Measurements from ENCODE around the gene IMMP2L. TPM values are rescaled to one million over a fixed set of nuclear protein-coding genes. Genes with fewer than 3 reads are reported as not detected.

The IMMP2L gene
- polyA plus RNA-seq, 1 donor (not counting 4 experiments of a cell fraction or from before 2014, with no cell fraction given) = 14.1 TPM

GRCh38 chr7:111239437-111239836 is 322.9 kb downstream of the IMMP2L start:
- Histone ChIP-seq H3K36me3 (ENCODE audit: control insufficient read depth in 2 of 2, extremely low read depth in 1 of 2, insufficient read depth in 2 of 2, low read length in 2 of 2) (no peaks in the 10 kb centered on the region), H3K9ac (ENCODE audit: control insufficient read depth, extremely low read depth, insufficient read depth, low read length) (no peak overlapping the region), H2AFZ (ENCODE audit: control insufficient read depth, low read length) (no peak overlapping the region), H3K27ac (ENCODE audit: control insufficient read depth, insufficient read depth, low read length) (no peak overlapping the region), H3K4me1 (ENCODE audit: control insufficient read depth, extremely low read depth, insufficient read depth, low read length) (no peaks in the 10 kb centered on the region), H4K20me1 (ENCODE audit: control insufficient read depth, extremely low read depth, insufficient read depth, low read length) (no peaks in the 10 kb centered on the region), H3K9me1 (ENCODE audit: control insufficient read depth, extremely low read depth, insufficient read depth, low read length) (peaks cover 2% of the 10 kb centered on the region), H3K9me3 (ENCODE audit: control insufficient read depth, low read depth, low read length) (no peaks in the 10 kb centered on the region), H3K27me3 (ENCODE audit: control insufficient read depth, extremely low read depth, insufficient read depth, low read length) (no peaks in the 10 kb centered on the region), H3K79me2 (ENCODE audit: control insufficient read depth, insufficient read depth, low read length) (no peaks in the 10 kb centered on the region), H3K4me2 (ENCODE audit: control insufficient read depth, extremely low read depth, insufficient read depth, low read depth, low read length) (no peak overlapping the region), H3K4me3 (ENCODE audit: control insufficient read depth in 2 of 3, extremely low read depth in 1 of 3, insufficient read depth in 2 of 3, low read depth in 1 of 3, low read length in 3 of 3) (no peak overlapping the region)
- TF ChIP-seq EZH2 (IDR thresholded peaks at IDR 0.05; ENCODE audit: low read length) = no peak
- FAIRE-seq (no peak), DNase-seq (ENCODE audit: low read depth, low spot score) (no peak)
- dilution Hi-C loops (cut with MboI; ENCODE audit: extremely low pct_ligation_motif_present, low sequenced_read_pairs) = no loop called here

GRCh38 chr7:111238886-111239285 is 323.4 kb downstream of the IMMP2L start:
- Histone ChIP-seq H3K9ac (ENCODE audit: control insufficient read depth, extremely low read depth, insufficient read depth, low read length) (no peak overlapping the region), H3K4me1 (ENCODE audit: control insufficient read depth, extremely low read depth, insufficient read depth, low read length) (no peaks in the 10 kb centered on the region), H3K27ac (ENCODE audit: control insufficient read depth, insufficient read depth, low read length) (no peak overlapping the region), H3K79me2 (ENCODE audit: control insufficient read depth, insufficient read depth, low read length) (no peaks in the 10 kb centered on the region), H2AFZ (ENCODE audit: control insufficient read depth, low read length) (peak overlapping the region; percentile 40), H3K9me3 (ENCODE audit: control insufficient read depth, low read depth, low read length) (no peaks in the 10 kb centered on the region), H3K4me3 (ENCODE audit: control insufficient read depth in 2 of 3, extremely low read depth in 1 of 3, insufficient read depth in 2 of 3, low read depth in 1 of 3, low read length in 3 of 3) (peak overlapping the region in 1 of 3 experiments; percentile 48), H3K27me3 (ENCODE audit: control insufficient read depth, extremely low read depth, insufficient read depth, low read length) (no peaks in the 10 kb centered on the region), H4K20me1 (ENCODE audit: control insufficient read depth, extremely low read depth, insufficient read depth, low read length) (no peaks in the 10 kb centered on the region), H3K9me1 (ENCODE audit: control insufficient read depth, extremely low read depth, insufficient read depth, low read length) (peaks cover 2% of the 10 kb centered on the region), H3K4me2 (ENCODE audit: control insufficient read depth, extremely low read depth, insufficient read depth, low read depth, low read length) (peak overlapping the region; percentile 58), H3K36me3 (ENCODE audit: control insufficient read depth in 2 of 2, extremely low read depth in 1 of 2, insufficient read depth in 2 of 2, low read length in 2 of 2) (no peaks in the 10 kb centered on the region)
- TF ChIP-seq EZH2 (IDR thresholded peaks at IDR 0.05; ENCODE audit: low read length) (no peak), CTCF (optimal IDR thresholded peaks at IDR 0.05 in 1 of 3, IDR thresholded peaks at IDR 0.05 in 1 of 3, conservative IDR thresholded peaks at IDR 0.05 in 1 of 3; ENCODE audit: extremely low read depth in 1 of 3, insufficient read depth in 2 of 3, low read length in 3 of 3) (no peak)
- dilution Hi-C loops (cut with MboI; ENCODE audit: extremely low pct_ligation_motif_present, low sequenced_read_pairs) = no loop called here
- DNase-seq (ENCODE audit: low read depth, low spot score) (no peak), FAIRE-seq (peak; percentile 17)

GRCh38 chr7:111235709-111236108 is 326.6 kb downstream of the IMMP2L start:
- no peak overlapping the region for H3K9ac ChIP-seq (ENCODE audit: control insufficient read depth, extremely low read depth, insufficient read depth, low read length)
- no peak overlapping the region for H3K4me3 ChIP-seq (ENCODE audit: control insufficient read depth in 2 of 3, extremely low read depth in 1 of 3, insufficient read depth in 2 of 3, low read depth in 1 of 3, low read length in 3 of 3)
- peaks cover 2% of the 10 kb centered on the region for H3K9me1 ChIP-seq (ENCODE audit: control insufficient read depth, extremely low read depth, insufficient read depth, low read length)
- peaks cover 7% of the 10 kb centered on the region for H3K4me1 ChIP-seq (ENCODE audit: control insufficient read depth, extremely low read depth, insufficient read depth, low read length)
- TF ChIP-seq CTCF (optimal IDR thresholded peaks at IDR 0.05 in 1 of 3, IDR thresholded peaks at IDR 0.05 in 1 of 3, conservative IDR thresholded peaks at IDR 0.05 in 1 of 3; ENCODE audit: extremely low read depth in 1 of 3, insufficient read depth in 2 of 3, low read length in 3 of 3) = no peak
- TF ChIP-seq EZH2 (IDR thresholded peaks at IDR 0.05; ENCODE audit: low read length) = no peak
- no peak overlapping the region for H3K4me2 ChIP-seq (ENCODE audit: control insufficient read depth, extremely low read depth, insufficient read depth, low read depth, low read length)
- no peaks in the 10 kb centered on the region for H3K27me3 ChIP-seq (ENCODE audit: control insufficient read depth, extremely low read depth, insufficient read depth, low read length)
- FAIRE-seq = no peak
- H4K20me1 ChIP-seq (ENCODE audit: control insufficient read depth, extremely low read depth, insufficient read depth, low read length) = no peaks in the 10 kb centered on the region
- H3K27ac ChIP-seq (ENCODE audit: control insufficient read depth, insufficient read depth, low read length) = no peak overlapping the region
- H3K9me3 ChIP-seq (ENCODE audit: control insufficient read depth, low read depth, low read length) = no peaks in the 10 kb centered on the region
- no peaks in the 10 kb centered on the region for H3K36me3 ChIP-seq (ENCODE audit: control insufficient read depth in 2 of 2, extremely low read depth in 1 of 2, insufficient read depth in 2 of 2, low read length in 2 of 2)
- H2AFZ ChIP-seq (ENCODE audit: control insufficient read depth, low read length) = no peak overlapping the region
- H3K79me2 ChIP-seq (ENCODE audit: control insufficient read depth, insufficient read depth, low read length) = no peaks in the 10 kb centered on the region
- no peak for DNase-seq (ENCODE audit: low read depth, low spot score)
- dilution Hi-C loops (cut with MboI; ENCODE audit: extremely low pct_ligation_motif_present, low sequenced_read_pairs) = no loop called here

Data from keratinocyte (primary cell).